Muscle layer of duodenum (tissue), 2 donors: ENCODE results near the gene ROBO1.

Experiments
- H3K27ac ChIP-seq: one replicate; pipeline ENCODE4 v1.7.0; 2013; ENCODE audit warnings: mild to moderate bottlenecking, low read length
- H3K27me3 ChIP-seq: one replicate; pipeline ENCODE4 v1.7.0; 2013; ENCODE audit warnings: low read depth, mild to moderate bottlenecking, control low read depth, low read length
- H3K36me3 ChIP-seq, 2 donors: one replicate each; pipeline ENCODE4 v1.7.0; 2013; ENCODE audit warnings: low read length in 2 of 2, control low read depth in 1 of 2, mild to moderate bottlenecking in 1 of 2; ENCODE audit not compliant: insufficient read depth in 2 of 2, control insufficient read depth in 1 of 2
- H3K4me1 ChIP-seq, 2 donors: one replicate each; pipeline ENCODE4 v1.7.0; 2013; ENCODE audit warnings: low read length in 2 of 2, mild to moderate bottlenecking in 2 of 2, control low read depth in 1 of 2, moderate library complexity in 1 of 2; ENCODE audit not compliant: insufficient read depth in 2 of 2, control insufficient read depth in 1 of 2
- H3K4me3 ChIP-seq, 2 donors: one replicate each; pipeline ENCODE4 v1.7.0; 2013; ENCODE audit warnings: low read length in 2 of 2, low read depth in 1 of 2, mild to moderate bottlenecking in 1 of 2
- H3K9me3 ChIP-seq, 2 donors: one replicate each; pipeline ENCODE4 v1.7.0; 2013; ENCODE audit warnings: low read length in 2 of 2, control low read depth in 1 of 2, mild to moderate bottlenecking in 1 of 2; ENCODE audit not compliant: control insufficient read depth in 1 of 2
- donor health status: healthy.

ROBO1 gene

GRCh38 chr3:78918361-78919020, 849.3 kb downstream of the ROBO1 start:
- H3K4me1 ChIP-seq = no peaks in the 10 kb centered on the region
- no peak overlapping the region for H3K27ac ChIP-seq
- no peaks in the 10 kb centered on the region for H3K9me3 ChIP-seq
- no peaks in the 10 kb centered on the region for H3K27me3 ChIP-seq
- no peaks in the 10 kb centered on the region for H3K36me3 ChIP-seq
- no peak overlapping the region for H3K4me3 ChIP-seq

- H3K27ac ChIP-seq = no peak overlapping the region
- no peaks in the 10 kb centered on the region for H3K27me3 ChIP-seq
- no peaks in the 10 kb centered on the region for H3K4me1 ChIP-seq
- H3K36me3 ChIP-seq = no peaks in the 10 kb centered on the region
- no peak overlapping the region for H3K4me3 ChIP-seq
- no peaks in the 10 kb centered on the region for H3K9me3 ChIP-seq
Measured at GRCh38 chr3:78917536-78917935, 850.3 kb downstream of the ROBO1 start.

GRCh38 chr3:78913711-78914110, 854.1 kb downstream of the ROBO1 start:
- H3K36me3 ChIP-seq = no peaks in the 10 kb centered on the region
- no peaks in the 10 kb centered on the region for H3K9me3 ChIP-seq
- H3K27ac ChIP-seq = no peak overlapping the region
- no peaks in the 10 kb centered on the region for H3K27me3 ChIP-seq
- H3K4me3 ChIP-seq = no peak overlapping the region
- H3K4me1 ChIP-seq = no peaks in the 10 kb centered on the region

- Histone ChIP-seq H3K27me3 (no peaks in the 10 kb centered on the region), H3K4me1 (no peaks in the 10 kb centered on the region), H3K4me3 (no peak overlapping the region), H3K36me3 (no peaks in the 10 kb centered on the region), H3K9me3 (no peaks in the 10 kb centered on the region), H3K27ac (no peak overlapping the region)
Measured at GRCh38 chr3:78912687-78913086, 855.1 kb downstream of the ROBO1 start.

- Histone ChIP-seq H3K4me3 (no peak overlapping the region), H3K27me3 (no peaks in the 10 kb centered on the region), H3K9me3 (no peaks in the 10 kb centered on the region), H3K36me3 (no peaks in the 10 kb centered on the region), H3K27ac (no peak overlapping the region), H3K4me1 (no peaks in the 10 kb centered on the region)
Measured at GRCh38 chr3:78912259-78912658, 855.5 kb downstream of the ROBO1 start.

GRCh38 chr3:78911394-78911793, 856.4 kb downstream of the ROBO1 start:
- Histone ChIP-seq H3K27ac (no peak overlapping the region), H3K27me3 (no peaks in the 10 kb centered on the region), H3K9me3 (no peaks in the 10 kb centered on the region), H3K4me1 (no peaks in the 10 kb centered on the region), H3K4me3 (no peak overlapping the region), H3K36me3 (no peaks in the 10 kb centered on the region)

- Histone ChIP-seq H3K27me3 (no peaks in the 10 kb centered on the region), H3K27ac (no peak overlapping the region), H3K4me1 (no peaks in the 10 kb centered on the region), H3K36me3 (no peaks in the 10 kb centered on the region), H3K9me3 (no peaks in the 10 kb centered on the region), H3K4me3 (no peak overlapping the region)
Measured at GRCh38 chr3:78908236-78908635, 859.6 kb downstream of the ROBO1 start.

- no peaks in the 10 kb centered on the region for H3K27me3 ChIP-seq
- H3K36me3 ChIP-seq = no peaks in the 10 kb centered on the region
- H3K4me3 ChIP-seq = no peak overlapping the region
- H3K9me3 ChIP-seq = no peaks in the 10 kb centered on the region
- H3K4me1 ChIP-seq = no peaks in the 10 kb centered on the region
- H3K27ac ChIP-seq = no peak overlapping the region
Measured at GRCh38 chr3:78907367-78907766, 860.4 kb downstream of the ROBO1 start.

- H3K4me3 ChIP-seq = no peak overlapping the region
Measured at GRCh38 chr3:78906930-78907329, 860.9 kb downstream of the ROBO1 start.

GRCh38 chr3:78906245-78906644, 861.6 kb downstream of the ROBO1 start:
- Histone ChIP-seq H3K9me3 (no peaks in the 10 kb centered on the region), H3K4me3 (no peak overlapping the region), H3K36me3 (no peaks in the 10 kb centered on the region), H3K27ac (no peak overlapping the region), H3K27me3 (no peaks in the 10 kb centered on the region), H3K4me1 (no peaks in the 10 kb centered on the region)

More at GRCh38 chr3:78906930-78907329, 860.9 kb downstream of the ROBO1 start:
- Histone ChIP-seq H3K9me3 (no peaks in the 10 kb centered on the region), H3K27ac (no peak overlapping the region), H3K4me1 (no peaks in the 10 kb centered on the region), H3K36me3 (no peaks in the 10 kb centered on the region), H3K27me3 (no peaks in the 10 kb centered on the region)

GRCh38 chr3:78905700-78906099, 862.1 kb downstream of the ROBO1 start:
- H3K36me3 ChIP-seq = no peaks in the 10 kb centered on the region
- H3K27ac ChIP-seq = no peak overlapping the region
- no peak overlapping the region for H3K4me3 ChIP-seq
- no peaks in the 10 kb centered on the region for H3K9me3 ChIP-seq
- H3K4me1 ChIP-seq = no peaks in the 10 kb centered on the region
- no peaks in the 10 kb centered on the region for H3K27me3 ChIP-seq

GRCh38 chr3:78901544-78901943, 866.3 kb downstream of the ROBO1 start:
- no peaks in the 10 kb centered on the region for H3K9me3 ChIP-seq
- H3K27ac ChIP-seq = no peak overlapping the region
- H3K27me3 ChIP-seq = no peaks in the 10 kb centered on the region
- H3K4me1 ChIP-seq = no peaks in the 10 kb centered on the region
- no peaks in the 10 kb centered on the region for H3K36me3 ChIP-seq
- H3K4me3 ChIP-seq = no peak overlapping the region
